Mammary epithelial cell (primary cell): Measurements from ENCODE around the gene TSPO.

Experiments
- EZH2 ChIP-seq: IDR thresholded peaks from 2 replicates; pipeline ENCODE4 v1.6.1; 2012; ENCODE audit warnings: low read length, inconsistent platforms, borderline replicate concordance
- TF ChIP-seq, protein P1 (sequence below), 2 donors: IDR thresholded peaks in 1 of 2; conservative IDR thresholded peaks in 1 of 2; 2 replicates each; pipeline ENCODE4 v1.5.1; 2011 to 2012; ENCODE audit warnings: inconsistent platforms in 2 of 2, low read length in 2 of 2, mild to moderate bottlenecking in 2 of 2, control low read depth in 1 of 2, low read depth in 1 of 2; ENCODE audit not compliant: insufficient read depth in 1 of 2; ENCODE audit errors: extremely low read depth in 1 of 2

DNA sequence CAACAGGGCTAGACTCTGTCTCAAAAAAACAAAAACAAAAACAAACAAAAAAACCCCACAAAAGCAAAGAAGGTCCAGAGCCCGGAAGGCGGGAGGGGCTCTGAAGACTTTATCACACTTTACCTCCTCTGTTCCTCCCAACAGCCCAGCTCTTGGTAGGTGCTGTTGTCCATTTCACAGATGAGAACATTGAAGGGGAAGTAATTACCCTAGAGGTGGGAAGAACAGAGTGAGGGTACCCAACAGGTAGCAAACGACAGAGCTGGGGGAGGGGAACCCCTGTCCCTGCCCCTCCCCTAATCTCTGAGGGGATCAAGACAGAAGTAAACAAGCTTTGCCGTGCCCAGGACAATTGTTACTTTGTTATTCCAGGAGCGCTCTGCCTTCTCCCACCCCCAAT, 41.8 kb upstream of the TSPO start:
- TF ChIP-seq, protein P1, sequence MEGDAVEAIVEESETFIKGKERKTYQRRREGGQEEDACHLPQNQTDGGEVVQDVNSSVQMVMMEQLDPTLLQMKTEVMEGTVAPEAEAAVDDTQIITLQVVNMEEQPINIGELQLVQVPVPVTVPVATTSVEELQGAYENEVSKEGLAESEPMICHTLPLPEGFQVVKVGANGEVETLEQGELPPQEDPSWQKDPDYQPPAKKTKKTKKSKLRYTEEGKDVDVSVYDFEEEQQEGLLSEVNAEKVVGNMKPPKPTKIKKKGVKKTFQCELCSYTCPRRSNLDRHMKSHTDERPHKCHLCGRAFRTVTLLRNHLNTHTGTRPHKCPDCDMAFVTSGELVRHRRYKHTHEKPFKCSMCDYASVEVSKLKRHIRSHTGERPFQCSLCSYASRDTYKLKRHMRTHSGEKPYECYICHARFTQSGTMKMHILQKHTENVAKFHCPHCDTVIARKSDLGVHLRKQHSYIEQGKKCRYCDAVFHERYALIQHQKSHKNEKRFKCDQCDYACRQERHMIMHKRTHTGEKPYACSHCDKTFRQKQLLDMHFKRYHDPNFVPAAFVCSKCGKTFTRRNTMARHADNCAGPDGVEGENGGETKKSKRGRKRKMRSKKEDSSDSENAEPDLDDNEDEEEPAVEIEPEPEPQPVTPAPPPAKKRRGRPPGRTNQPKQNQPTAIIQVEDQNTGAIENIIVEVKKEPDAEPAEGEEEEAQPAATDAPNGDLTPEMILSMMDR (conservative IDR thresholded peaks at IDR 0.05 in 1 of 2, IDR thresholded peaks at IDR 0.05 in 1 of 2; ENCODE audit: extremely low read depth in 1 of 2, insufficient read depth in 1 of 2, low read depth in 1 of 2, low read length in 2 of 2): no peak
- TF ChIP-seq EZH2: no peak
